Upper lobe of right lung (tissue), 1 donor: ENCODE measurements around the gene NT5C. TPM values are rescaled to one million over a fixed set of nuclear protein-coding genes. Genes with fewer than 3 reads are reported as not detected.

Source experiments
- ATAC-seq: fragments of 200-7000 bp; cut with Tn5 transposase; one replicate; pipeline ENCODE4 v1.9.1; 2020; ENCODE audit warnings: mild to moderate bottlenecking, moderate library complexity
- DNase-seq: peaks from one replicate; pipeline ENCODE4 v3.0.0-alpha.2; 2020
- H3K27ac ChIP-seq: fragments of 200-600 bp; one replicate; pipeline ENCODE4 v1.8.0; 2022
- H3K27me3 ChIP-seq: fragments of 200-600 bp; one replicate; pipeline ENCODE4 v1.8.0; 2022; ENCODE audit warnings: mild to moderate bottlenecking
- H3K36me3 ChIP-seq: fragments of 200-600 bp; one replicate; pipeline ENCODE4 v1.8.0; 2022
- H3K4me1 ChIP-seq: fragments of 200-600 bp; one replicate; pipeline ENCODE4 v1.8.0; 2022
- H3K4me3 ChIP-seq: fragments of 200-600 bp; one replicate; pipeline ENCODE4 v1.8.0; 2022; ENCODE audit warnings: mild to moderate bottlenecking
- H3K9me3 ChIP-seq: fragments of 200-600 bp; one replicate; pipeline ENCODE4 v1.8.0; 2022
- intact Hi-C: fragments of 100-400 bp; cut with DNase I; formaldehyde crosslinking; loops from one replicate; pipeline ENCODE4 v1.11.0; 2022
- total RNA-seq: library from RNA; stranded (reverse); fragmentation: NEBNext Ultra II Directional; extraction: Animal tissue kit (Norgen Biotek cat#: 25700); gene quantifications from one replicate; pipeline ENCODE4 v1.2.1, GENCODE V29; 2021
- TF ChIP-seq, protein P1 (sequence below): fragments of 200-600 bp; IDR thresholded peaks from one replicate; pipeline ENCODE4 v1.8.0; 2022; ENCODE audit warnings: antibody characterized with exemption
- donor health status: DM: no; HTN: yes; CAD: no; lungs with severe emphysema.

NT5C gene
- total RNA-seq, 1 donor from 2014 or later = 35.8 TPM

DNA sequence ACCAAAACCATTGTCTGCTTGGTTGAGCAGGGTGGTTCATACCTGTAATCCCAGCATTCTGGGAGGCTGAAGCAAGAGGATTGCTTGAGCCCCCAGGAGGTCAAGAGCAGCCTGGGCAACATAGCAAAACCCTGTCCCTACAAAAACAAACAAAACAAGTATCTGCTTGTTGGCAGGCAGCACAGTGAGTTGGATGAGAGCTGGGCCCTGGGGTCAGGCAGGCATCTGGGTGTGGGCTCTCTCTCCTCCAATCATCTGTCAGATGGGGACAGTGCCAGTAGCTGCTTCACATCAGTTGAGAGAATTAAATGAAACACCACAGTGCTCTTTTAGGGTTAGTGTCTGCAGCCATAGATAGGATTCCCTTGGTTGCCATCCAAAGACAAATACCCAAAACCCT, 16.0 kb downstream of the NT5C start:
- intact Hi-C loops = no loop called here
- TF ChIP-seq, protein P1, sequence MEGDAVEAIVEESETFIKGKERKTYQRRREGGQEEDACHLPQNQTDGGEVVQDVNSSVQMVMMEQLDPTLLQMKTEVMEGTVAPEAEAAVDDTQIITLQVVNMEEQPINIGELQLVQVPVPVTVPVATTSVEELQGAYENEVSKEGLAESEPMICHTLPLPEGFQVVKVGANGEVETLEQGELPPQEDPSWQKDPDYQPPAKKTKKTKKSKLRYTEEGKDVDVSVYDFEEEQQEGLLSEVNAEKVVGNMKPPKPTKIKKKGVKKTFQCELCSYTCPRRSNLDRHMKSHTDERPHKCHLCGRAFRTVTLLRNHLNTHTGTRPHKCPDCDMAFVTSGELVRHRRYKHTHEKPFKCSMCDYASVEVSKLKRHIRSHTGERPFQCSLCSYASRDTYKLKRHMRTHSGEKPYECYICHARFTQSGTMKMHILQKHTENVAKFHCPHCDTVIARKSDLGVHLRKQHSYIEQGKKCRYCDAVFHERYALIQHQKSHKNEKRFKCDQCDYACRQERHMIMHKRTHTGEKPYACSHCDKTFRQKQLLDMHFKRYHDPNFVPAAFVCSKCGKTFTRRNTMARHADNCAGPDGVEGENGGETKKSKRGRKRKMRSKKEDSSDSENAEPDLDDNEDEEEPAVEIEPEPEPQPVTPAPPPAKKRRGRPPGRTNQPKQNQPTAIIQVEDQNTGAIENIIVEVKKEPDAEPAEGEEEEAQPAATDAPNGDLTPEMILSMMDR = no peak
- H3K27ac ChIP-seq = peak overlapping the region; percentile 85

DNA sequence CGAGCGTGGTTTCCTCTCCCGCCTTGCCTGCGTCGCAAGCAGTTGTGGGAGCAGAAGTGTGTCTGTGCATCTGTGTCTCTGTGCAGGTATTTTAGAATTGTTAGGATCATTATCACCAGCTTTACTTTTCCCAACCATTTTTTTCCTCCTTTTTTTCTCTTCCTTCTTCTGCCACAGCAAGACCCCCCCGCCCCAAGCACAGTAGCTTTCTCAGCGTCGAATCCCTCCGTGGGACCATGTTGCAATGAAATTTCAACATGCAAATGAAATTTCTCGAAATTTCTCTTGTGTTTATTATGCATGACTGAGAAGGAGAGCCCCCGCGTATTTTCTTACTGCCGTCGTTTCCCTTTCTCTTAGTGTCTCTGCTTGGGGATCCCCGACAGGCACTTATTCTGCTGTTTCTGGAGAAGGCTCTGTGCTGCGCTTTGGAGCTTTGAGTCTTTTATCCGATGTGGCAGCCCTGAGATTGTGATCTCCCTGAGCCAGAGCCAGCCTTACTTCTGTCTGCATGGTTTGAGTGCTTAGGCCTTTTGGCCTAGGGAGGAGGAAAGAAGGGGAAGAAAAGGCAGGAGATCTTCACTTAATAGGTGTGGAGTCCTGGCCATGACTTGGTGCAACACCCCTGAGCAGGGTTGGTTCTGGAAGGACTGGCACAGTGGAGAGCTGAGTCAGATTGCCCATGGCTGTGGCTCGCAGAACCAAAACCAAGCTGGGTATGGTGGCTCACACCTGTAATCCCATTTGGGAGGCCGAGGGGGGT, 16.8 kb downstream of the NT5C start:
- H3K9me3 ChIP-seq = no peaks in the 10 kb centered on the region
- ATAC-seq (no peak), DNase-seq (no peak)
- peak overlapping the region; percentile 85 for H3K27ac ChIP-seq
- H3K27me3 ChIP-seq = no peaks in the 10 kb centered on the region
- H3K4me3 ChIP-seq = peak overlapping the region; percentile 59
- TF ChIP-seq, protein P1 = no peak
- intact Hi-C loops = loop anchor here (5.0 kb wide), 1 partner anchor 58 kb away; no protein-coding TSS in a partner anchor
- H3K36me3 ChIP-seq = no peaks in the 10 kb centered on the region
- H3K4me1 ChIP-seq = peaks cover 28% of the 10 kb centered on the region

More for the DNA sequence above, 16.0 kb downstream of the NT5C start:
- no peak for DNase-seq
- Histone ChIP-seq H3K4me3 (no peak overlapping the region), H3K9me3 (no peaks in the 10 kb centered on the region), H3K36me3 (peaks cover 5% of the 10 kb centered on the region), H3K4me1 (peaks cover 28% of the 10 kb centered on the region), H3K27me3 (no peaks in the 10 kb centered on the region)
- ATAC-seq = no peak

DNA sequence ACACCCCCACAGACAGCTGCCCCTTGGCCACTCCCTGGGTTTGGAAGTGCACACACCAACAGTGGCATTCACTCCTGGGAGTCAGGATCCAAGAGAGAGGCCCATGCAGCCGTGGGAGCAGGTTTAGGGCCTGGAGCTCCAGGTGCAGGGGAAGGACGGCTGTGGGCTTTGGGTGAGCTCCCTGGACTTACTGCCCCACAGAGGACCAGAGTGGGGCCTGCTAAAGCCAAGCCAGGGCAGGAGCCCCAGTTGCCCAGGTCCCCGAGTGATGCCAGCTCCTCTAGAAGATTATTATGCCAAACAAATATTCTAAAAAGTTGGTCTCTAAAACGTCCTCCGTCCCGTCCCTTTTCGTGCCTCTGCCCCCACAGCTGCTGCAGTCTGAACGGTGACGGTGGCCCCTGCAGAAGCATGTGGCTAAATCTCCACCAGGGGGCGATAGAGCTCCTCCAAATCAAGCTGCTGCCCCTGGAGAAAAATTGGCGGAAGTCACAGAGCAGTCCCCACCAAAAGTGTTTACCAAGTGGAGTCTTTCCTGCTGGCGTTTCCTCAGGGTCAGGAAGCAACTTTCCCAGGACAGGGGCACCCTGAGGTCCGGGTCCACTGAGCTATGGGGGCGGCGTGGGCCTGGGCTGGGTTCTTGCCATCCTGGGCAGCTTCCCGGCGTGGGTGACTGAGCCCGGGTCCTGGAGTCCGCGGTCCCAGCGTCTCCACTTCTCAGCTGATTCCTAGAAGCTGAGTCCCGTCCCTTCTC, 17.6 kb downstream of the NT5C start:
- intact Hi-C loops = loop anchor here (5.0 kb wide), 1 partner anchor 58 kb away; no protein-coding TSS in a partner anchor
- Histone ChIP-seq H3K9me3 (no peaks in the 10 kb centered on the region), H3K4me1 (peaks cover 34% of the 10 kb centered on the region), H3K27me3 (no peaks in the 10 kb centered on the region), H3K27ac (peak overlapping the region; percentile 85), H3K4me3 (peak overlapping the region; percentile 59), H3K36me3 (no peaks in the 10 kb centered on the region)
- ATAC-seq (peak; percentile 86), DNase-seq (peak; percentile 88)
- TF ChIP-seq, protein P1 = peak; percentile 95

DNA sequence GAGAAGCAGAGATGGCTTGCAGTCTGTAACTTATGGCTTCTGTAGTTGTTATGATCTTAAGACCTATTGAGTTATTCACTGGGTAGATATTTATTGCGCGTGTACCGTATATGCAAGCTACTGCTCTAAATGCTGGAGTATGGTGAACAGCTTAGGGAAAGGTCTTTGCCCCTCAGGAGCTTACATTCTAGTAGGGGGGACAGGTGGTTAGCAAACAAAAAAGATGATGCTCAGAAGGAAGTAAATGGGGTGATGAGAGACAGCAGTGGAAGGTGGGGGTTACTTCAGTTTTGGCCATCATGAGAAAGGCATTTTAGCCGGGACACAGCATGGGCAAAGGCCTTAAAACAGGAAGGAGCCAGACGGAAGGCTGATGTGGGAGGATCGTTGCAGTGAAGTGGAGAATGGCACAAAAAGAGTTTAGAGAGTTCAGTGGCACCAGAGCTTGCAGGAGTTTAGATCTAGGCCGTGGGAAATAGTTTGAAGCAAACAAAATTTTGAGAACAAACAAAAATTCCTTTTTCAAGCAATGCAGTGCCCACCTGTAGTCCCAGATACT, 19.7 kb downstream of the NT5C start:
- Histone ChIP-seq H3K36me3 (no peaks in the 10 kb centered on the region), H3K9me3 (no peaks in the 10 kb centered on the region), H3K4me1 (peaks cover 38% of the 10 kb centered on the region), H3K27me3 (no peaks in the 10 kb centered on the region), H3K4me3 (no peak overlapping the region), H3K27ac (no peak overlapping the region)
- intact Hi-C loops = loop anchor here (5.0 kb wide), 1 partner anchor 60 kb away; no protein-coding TSS in a partner anchor
- TF ChIP-seq, protein P1 = no peak
- ATAC-seq (no peak), DNase-seq (no peak)

DNA sequence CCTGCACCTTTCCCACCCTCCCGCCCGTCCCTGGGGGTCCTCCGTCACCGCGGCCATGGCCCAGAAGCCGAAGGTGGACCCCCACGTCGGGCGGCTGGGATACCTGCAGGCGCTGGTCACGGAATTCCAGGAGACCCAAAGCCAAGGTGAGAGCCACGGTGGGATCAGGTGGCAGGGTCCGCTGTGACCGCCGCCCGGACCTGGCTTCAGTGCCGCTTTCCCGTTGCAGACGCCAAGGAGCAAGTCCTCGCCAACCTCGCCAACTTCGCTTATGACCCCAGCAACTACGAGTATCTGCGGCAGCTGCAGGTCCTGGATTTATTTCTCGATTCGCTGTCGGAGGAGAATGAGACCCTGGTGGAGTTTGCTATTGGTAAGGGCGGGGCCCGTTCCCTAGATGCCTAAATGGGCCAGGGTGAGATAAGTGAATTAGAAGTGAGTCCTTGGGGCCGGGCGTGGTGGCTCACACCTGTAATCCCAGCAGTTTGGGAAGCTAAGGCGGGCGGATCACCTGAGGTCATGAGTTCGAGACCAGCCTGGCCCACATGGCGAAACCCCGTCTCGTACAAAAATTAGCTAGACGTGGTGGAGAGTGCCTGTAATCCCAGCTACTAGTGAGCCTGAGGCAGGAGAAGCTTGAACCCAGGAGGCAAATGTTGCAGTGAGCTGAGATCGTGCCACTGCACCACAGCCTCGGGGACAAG, 21.2 kb downstream of the NT5C start:
- intact Hi-C loops = loop anchor here (5.0 kb wide), 1 partner anchor 62 kb away; no protein-coding TSS in a partner anchor
- Histone ChIP-seq H3K27me3 (no peaks in the 10 kb centered on the region), H3K36me3 (no peaks in the 10 kb centered on the region), H3K27ac (peak overlapping the region; percentile 92), H3K9me3 (no peaks in the 10 kb centered on the region), H3K4me1 (peaks cover 43% of the 10 kb centered on the region), H3K4me3 (peak overlapping the region; percentile 98)
- DNase-seq (no peak), ATAC-seq (no peak)
- TF ChIP-seq, protein P1 = no peak
